Gastroesophageal sphincter (tissue), 4 donors: ENCODE data around the gene TMCO6. TPM values are rescaled to one million over a fixed set of nuclear protein-coding genes. Genes with fewer than 3 reads are reported as not detected.

ENCODE experiments used
- ATAC-seq: fragments of 150-250 bp; one replicate; pipeline ENCODE4 v1.9.1; 2016; ENCODE audit warnings: mild to moderate bottlenecking, moderate library complexity
- H3K27ac ChIP-seq, 4 donors: fragments of 200-600 bp; sonication (generic) in 3 of 4; 1 replicate in 3 of 4; 2 replicates in 1 of 4; pipeline ENCODE4 v1.5.1; 2016 to 2019
- H3K27me3 ChIP-seq: fragments of 200-600 bp; sonication (generic); one replicate; pipeline ENCODE4 v1.5.1; 2019
- H3K36me3 ChIP-seq, 2 donors: fragments of 200-600 bp; sonication (generic); one replicate each; pipeline ENCODE4 v1.5.1; 2019; ENCODE audit warnings: control low read depth in 1 of 2
- H3K4me1 ChIP-seq, 3 donors: fragments of 200-600 bp; sonication (generic); 1 replicate in 2 of 3; 2 replicates in 1 of 3; pipeline ENCODE4 v1.5.1; 2016 to 2019; ENCODE audit warnings: control low read depth in 2 of 3
- H3K4me3 ChIP-seq, 2 donors: fragments of 200-600 bp; sonication (generic); one replicate each; pipeline ENCODE4 v1.5.1; 2019; ENCODE audit warnings: mild to moderate bottlenecking in 1 of 2, moderate library complexity in 1 of 2
- H3K9me3 ChIP-seq, 3 donors: fragments of 200-600 bp; sonication (generic); one replicate each; pipeline ENCODE4 v1.5.1; 2017 to 2019; ENCODE audit warnings: control low read depth in 2 of 3
- EP300 ChIP-seq: sonication (generic); formaldehyde crosslinking; IDR thresholded peaks from one replicate; pipeline ENCODE4 v1.6.1; 2017; ENCODE audit warnings: antibody characterized with exemption, mild to moderate bottlenecking
- POLR2A ChIP-seq, 2 donors: fragments of 450-650 bp; IDR thresholded peaks; one replicate each; pipeline ENCODE4 v1.6.1; 2017; ENCODE audit warnings: antibody characterized with exemption in 2 of 2, mild to moderate bottlenecking in 2 of 2, moderate library complexity in 1 of 2
- POLR2AphosphoS5 ChIP-seq: sonication (generic); formaldehyde crosslinking; IDR thresholded peaks from one replicate; pipeline ENCODE4 v1.6.1; 2017; ENCODE audit warnings: antibody characterized with exemption
- WGBS, 2 donors: methylation state at CpG; one replicate each; pipeline ENCODE4 v1.1.5; 2018; ENCODE audit warnings: low coverage in 1 of 2; 5-methylcytosine and 5-hydroxymethylcytosine counted together
- total RNA-seq, 4 donors: library from RNA; depleted of rRNA; stranded (reverse); fragments of >200 nt; gene quantifications; one replicate each; pipeline ENCODE4 v1.1.0, GENCODE V29; 2016
- TF ChIP-seq, protein P1 (sequence below), 4 experiments: fragments of 200-600 bp in 2 of 4; fragments of 450-650 bp in 2 of 4; sonication (generic) in 1 of 4; IDR thresholded peaks; one replicate each; pipeline ENCODE4 v1.5.1; 2017 to 2019; ENCODE audit warnings: antibody characterized with exemption in 4 of 4, mild to moderate bottlenecking in 2 of 4, moderate library complexity in 2 of 4

The TMCO6 gene
- total RNA-seq, 4 donors from 2014 or later = 10.9 to 72.1 (median 26.7) TPM

- no peak for ATAC-seq
- H3K4me3 ChIP-seq = peak overlapping the region in 1 of 2 donors; percentile 62
- no peaks in the 10 kb centered on the region for H3K27me3 ChIP-seq
- H3K27ac ChIP-seq = peak overlapping the region in 3 of 4 donors; percentile 12 to 80 (median 17)
- WGBS, 2 donors = 54 to 81% methylated on average over 2 of the region's 2 CpGs
- TF ChIP-seq EP300 (no peak), POLR2AphosphoS5 (no peak), POLR2A (IDR thresholded peaks at IDR 0.05) (no peak)
- TF ChIP-seq, protein P1, sequence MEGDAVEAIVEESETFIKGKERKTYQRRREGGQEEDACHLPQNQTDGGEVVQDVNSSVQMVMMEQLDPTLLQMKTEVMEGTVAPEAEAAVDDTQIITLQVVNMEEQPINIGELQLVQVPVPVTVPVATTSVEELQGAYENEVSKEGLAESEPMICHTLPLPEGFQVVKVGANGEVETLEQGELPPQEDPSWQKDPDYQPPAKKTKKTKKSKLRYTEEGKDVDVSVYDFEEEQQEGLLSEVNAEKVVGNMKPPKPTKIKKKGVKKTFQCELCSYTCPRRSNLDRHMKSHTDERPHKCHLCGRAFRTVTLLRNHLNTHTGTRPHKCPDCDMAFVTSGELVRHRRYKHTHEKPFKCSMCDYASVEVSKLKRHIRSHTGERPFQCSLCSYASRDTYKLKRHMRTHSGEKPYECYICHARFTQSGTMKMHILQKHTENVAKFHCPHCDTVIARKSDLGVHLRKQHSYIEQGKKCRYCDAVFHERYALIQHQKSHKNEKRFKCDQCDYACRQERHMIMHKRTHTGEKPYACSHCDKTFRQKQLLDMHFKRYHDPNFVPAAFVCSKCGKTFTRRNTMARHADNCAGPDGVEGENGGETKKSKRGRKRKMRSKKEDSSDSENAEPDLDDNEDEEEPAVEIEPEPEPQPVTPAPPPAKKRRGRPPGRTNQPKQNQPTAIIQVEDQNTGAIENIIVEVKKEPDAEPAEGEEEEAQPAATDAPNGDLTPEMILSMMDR (IDR thresholded peaks at IDR 0.05) = no peak
- no peaks in the 10 kb centered on the region for H3K9me3 ChIP-seq
- H3K4me1 ChIP-seq = peaks cover 0 to 28% (median 7%) of the 10 kb centered on the region in 3 donors
- no peaks in the 10 kb centered on the region for H3K36me3 ChIP-seq
These were observed 8.8 kb upstream of the TMCO6 start for GRCh38 chr5:140630292-140631035.

GRCh38 chr5:140631036-140631417 is 8.2 kb upstream of the TMCO6 start:
- Histone ChIP-seq H3K36me3 (no peaks in the 10 kb centered on the region), H3K9me3 (no peaks in the 10 kb centered on the region), H3K4me3 (peak overlapping the region in 1 of 2 donors; percentile 62), H3K27me3 (no peaks in the 10 kb centered on the region), H3K27ac (peak overlapping the region in 2 of 4 donors; percentile 12 to 80), H3K4me1 (peaks cover 0 to 28% (median 7%) of the 10 kb centered on the region in 3 donors)
- 91 to 92% methylated on average over 4 of the region's 4 CpGs for WGBS, 2 donors
- TF ChIP-seq EP300 = no peak
- TF ChIP-seq POLR2AphosphoS5 = no peak
- no peak for TF ChIP-seq POLR2A (IDR thresholded peaks at IDR 0.05)
- TF ChIP-seq, protein P1 (IDR thresholded peaks at IDR 0.05) = no peak
- no peak for ATAC-seq

GRCh38 chr5:140631831-140632365 is 7.4 kb upstream of the TMCO6 start:
- ATAC-seq = no peak
- 9 to 17% methylated on average over 1 to 12 of the region's 36 CpGs for WGBS, 2 donors
- TF ChIP-seq POLR2A (IDR thresholded peaks at IDR 0.05) (no peak), POLR2AphosphoS5 (no peak), EP300 (no peak)
- TF ChIP-seq, protein P1 (IDR thresholded peaks at IDR 0.05) = no peak

GRCh38 chr5:140632366-140633020 is 6.8 kb upstream of the TMCO6 start:
- 0% methylated on average over 14 of the region's 51 CpGs; no CpG with 5 or more reads in 1 of the 2 donors for WGBS, 2 donors
- peak; percentile 56 for ATAC-seq

More at GRCh38 chr5:140631831-140632365, 7.4 kb upstream of the TMCO6 start:
- no peaks in the 10 kb centered on the region for H3K27me3 ChIP-seq
- peak overlapping the region in 3 of 4 donors; percentile 76 to 81 (median 80) for H3K27ac ChIP-seq
- H3K36me3 ChIP-seq = no peaks in the 10 kb centered on the region
- peaks cover 0 to 28% (median 7%) of the 10 kb centered on the region in 3 donors for H3K4me1 ChIP-seq
- no peaks in the 10 kb centered on the region for H3K9me3 ChIP-seq
- H3K4me3 ChIP-seq = peak overlapping the region; percentile 40 to 62

More at GRCh38 chr5:140632366-140633020, 6.8 kb upstream of the TMCO6 start:
- Histone ChIP-seq H3K27ac (peak overlapping the region; percentile 3 to 81 (median 78)), H3K36me3 (no peaks in the 10 kb centered on the region), H3K4me1 (peaks cover 0 to 28% (median 7%) of the 10 kb centered on the region in 3 donors), H3K4me3 (peak overlapping the region; percentile 40 to 62), H3K27me3 (no peaks in the 10 kb centered on the region), H3K9me3 (no peaks in the 10 kb centered on the region)
- TF ChIP-seq EP300 (no peak), POLR2A (IDR thresholded peaks at IDR 0.05) (peak in 1 of 2 donors; percentile 11), POLR2AphosphoS5 (no peak)
- TF ChIP-seq, protein P1 (IDR thresholded peaks at IDR 0.05) = no peak
